Smooth muscle cell (in vitro differentiated cells): Measurements from ENCODE around the gene AMDHD2. TPM values are rescaled to one million over a fixed set of nuclear protein-coding genes. Genes with fewer than 3 reads are reported as not detected.
A peak's percentile ranks its signal among the peaks of the same experiment; 100 is the strongest.
"Not testable (repeated sequence)": the region's sequence is repeated elsewhere in the genome, so short reads cannot be mapped to it uniquely, and the experiment has no call there.

Source experiments
- DNase-seq: peaks from one replicate; lab custom pipeline; 2025; ENCODE audit not compliant: unreplicated experiment; lab: John Stamatoyannopoulos, UW
- H2AFZ ChIP-seq: fragments of 200-600 bp; sonication (generic); 2 replicates; pipeline ENCODE4 v1.6.0; 2016; ENCODE audit warnings: antibody characterized with exemption, low read depth, mild to moderate bottlenecking
- H3F3A ChIP-seq: fragments of 200-600 bp; sonication (generic); 2 replicates; pipeline ENCODE4 v1.6.0; 2017; ENCODE audit warnings: antibody characterized with exemption, low read depth
- H3K27ac ChIP-seq: fragments of 200-600 bp; sonication (generic); 2 replicates; pipeline ENCODE4 v1.5.1; 2016; ENCODE audit warnings: low read depth, mild to moderate bottlenecking
- H3K27me3 ChIP-seq: fragments of 200-600 bp; sonication (generic); 2 replicates; pipeline ENCODE4 v1.6.1; 2016; ENCODE audit warnings: low read depth, mild to moderate bottlenecking
- H3K36me3 ChIP-seq: fragments of 200-600 bp; sonication (generic); 2 replicates; pipeline ENCODE4 v1.5.1; 2016; ENCODE audit warnings: low read depth
- H3K4me1 ChIP-seq: fragments of 200-600 bp; sonication (generic); 2 replicates; pipeline ENCODE4 v1.5.1; 2016; ENCODE audit warnings: low read depth
- H3K4me2 ChIP-seq: fragments of 200-600 bp; sonication (generic); 2 replicates; pipeline ENCODE4 v1.6.0; 2016; ENCODE audit warnings: mild to moderate bottlenecking
- H3K4me3 ChIP-seq: fragments of 200-600 bp; sonication (generic); 2 replicates; pipeline ENCODE4 v1.5.1; 2016; ENCODE audit warnings: mild to moderate bottlenecking
- H3K79me2 ChIP-seq: fragments of 200-600 bp; sonication (generic); 2 replicates; pipeline ENCODE4 v1.6.0; 2016; ENCODE audit warnings: low read depth, mild to moderate bottlenecking
- H3K9ac ChIP-seq: fragments of 200-600 bp; sonication (generic); 2 replicates; pipeline ENCODE4 v1.6.0; 2016; ENCODE audit warnings: low read depth
- H3K9me3 ChIP-seq: fragments of 200-600 bp; sonication (generic); replicated peaks from 2 replicates; pipeline ENCODE4 v1.5.1; 2016; ENCODE audit warnings: low read depth
- H4K20me1 ChIP-seq: fragments of 200-600 bp; sonication (generic); 2 replicates; pipeline ENCODE4 v1.6.0; 2016; ENCODE audit warnings: low read depth
- CTCF ChIP-seq: fragments of 200-600 bp; sonication (generic); IDR thresholded peaks from 2 replicates; pipeline ENCODE4 v1.5.1; 2017; ENCODE audit warnings: borderline replicate concordance, mild to moderate bottlenecking, antibody characterized with exemption; ENCODE audit not compliant: insufficient read depth, poor library complexity, severe bottlenecking
- WGBS: methylation state at CpG from one replicate; pipeline ENCODE4 v1.1.7; 2016; ENCODE audit warnings: low lambda C conversion rate; 5-methylcytosine and 5-hydroxymethylcytosine counted together
- polyA plus RNA-seq: library from polyadenylated mRNA; unstranded; fragments of >200 nt; fragmentation: Nextera tagmentation; extraction: Ambion mirVana; gene quantifications from 2 replicates; pipeline ENCODE4 v1.2.1, GENCODE V29; 2016
- total RNA-seq: library from RNA; depleted of rRNA; stranded (reverse); fragments of >200 nt; gene quantifications from 2 replicates; pipeline ENCODE4 v1.2.3, GENCODE V29; 2014

The AMDHD2 gene
- total and polyA plus RNA-seq, 2 experiments from 2014 or later: 12.0 to 14.2 TPM

- Histone ChIP-seq H3F3A (peaks cover 15% of the 10 kb centered on the region), H3K9ac (no peak overlapping the region), H3K9me3 (no peaks in the 10 kb centered on the region), H3K4me2 (peak overlapping the region; percentile 32), H3K4me1 (peaks cover 6% of the 10 kb centered on the region), H3K27me3 (no peaks in the 10 kb centered on the region), H3K36me3 (no peaks in the 10 kb centered on the region), H3K79me2 (peaks cover 22% of the 10 kb centered on the region), H4K20me1 (peaks cover 22% of the 10 kb centered on the region), H2AFZ (no peak overlapping the region), H3K4me3 (no peak overlapping the region), H3K27ac (peak overlapping the region; percentile 72)
- no peak for TF ChIP-seq CTCF
- DNase-seq: no peak
- 27% methylated on average over 9 of the region's 9 CpGs for WGBS
These were observed 15.4 kb downstream of the AMDHD2 start for GRCh38 chr16:2535625-2536013.

GRCh38 chr16:2537451-2538379, 17.5 kb downstream of the AMDHD2 start, which contains the start of gene PDPK1:
TSS of gene PDPK1 (plus strand) at chr16:2538021. CDS start at chr16:2538113, 92 bp downstream.
- H3F3A ChIP-seq: peaks cover 8% of the 10 kb centered on the region
- no peaks in the 10 kb centered on the region for H3K4me1 ChIP-seq
- peak within 1 kb of the TSS; percentile 77 for H3K4me3 ChIP-seq
- H3K36me3 ChIP-seq: no peaks in the 10 kb centered on the region
- peak within 1 kb of the TSS; percentile 75 for H3K27ac ChIP-seq
- H3K9me3 ChIP-seq: no peaks in the 10 kb centered on the region
- no peak within 1 kb of the TSS for H2AFZ ChIP-seq
- H4K20me1 ChIP-seq: peaks cover 40% of the 10 kb centered on the region
- H3K27me3 ChIP-seq: no peaks in the 10 kb centered on the region
- peak within 1 kb of the TSS; percentile 65 for H3K9ac ChIP-seq
- H3K79me2 ChIP-seq: peaks cover 39% of the 10 kb centered on the region
- peak within 1 kb of the TSS; percentile 89 for H3K4me2 ChIP-seq
- DNase-seq: peak; percentile 81
- TF ChIP-seq CTCF: no peak
- 3% methylated on average over 48 of the region's 126 CpGs for WGBS

- Histone ChIP-seq H3K4me2 (peak overlapping the region; percentile 89), H3K4me3 (peak overlapping the region; percentile 60), H4K20me1 (peaks cover 49% of the 10 kb centered on the region), H3K79me2 (peaks cover 48% of the 10 kb centered on the region)
- DNase-seq, H3K27ac ChIP-seq, H3K9me3 ChIP-seq, H3K27me3 ChIP-seq, H3K36me3 ChIP-seq, H3K4me1 ChIP-seq, H3F3A ChIP-seq, H2AFZ ChIP-seq, H3K9ac ChIP-seq: not testable (repeated sequence)
- WGBS: 93% methylated on average over 24 of the region's 24 CpGs
These were observed 19.1 kb downstream of the AMDHD2 start for GRCh38 chr16:2539192-2539844.

GRCh38 chr16:2539845-2540458, 19.8 kb downstream of the AMDHD2 start:
- not testable (repeated sequence) for H3F3A ChIP-seq, H3K36me3 ChIP-seq, H2AFZ ChIP-seq, H3K27me3 ChIP-seq, H3K27ac ChIP-seq, DNase-seq, H3K4me2 ChIP-seq, H3K9me3 ChIP-seq, H3K4me3 ChIP-seq, H3K4me1 ChIP-seq, H3K9ac ChIP-seq
- peak; percentile 39 for TF ChIP-seq CTCF
- 82% methylated on average over 14 of the region's 14 CpGs for WGBS
- Histone ChIP-seq H4K20me1 (peaks cover 55% of the 10 kb centered on the region), H3K79me2 (peaks cover 54% of the 10 kb centered on the region)

GRCh38 chr16:2540912-2541311, 20.7 kb downstream of the AMDHD2 start:
- peaks cover 64% of the 10 kb centered on the region for H3K79me2 ChIP-seq
- H3K4me2 ChIP-seq, DNase-seq, H3F3A ChIP-seq, H3K9ac ChIP-seq, H3K27me3 ChIP-seq, H3K9me3 ChIP-seq, H2AFZ ChIP-seq, H3K4me3 ChIP-seq, H3K27ac ChIP-seq, H3K4me1 ChIP-seq, H3K36me3 ChIP-seq: not testable (repeated sequence)
- WGBS: 92% methylated on average over 4 of the region's 4 CpGs
- H4K20me1 ChIP-seq: peaks cover 65% of the 10 kb centered on the region
